Stimulated activated CD4-positive, alpha-beta T cell treated with anti-CD3 and anti-CD28 coated beads, TNF-alpha, amount 100 ng/mL, for 1 hour (primary cell): Measurements from ENCODE around the gene PGA3.
A peak's percentile ranks its signal among the peaks of the same experiment; 100 is the strongest.
"Not testable (repeated sequence)": the region's sequence is repeated elsewhere in the genome, so short reads cannot be mapped to it uniquely, and the experiment has no call there.

Source experiments
- DNase-seq, 3 donors: peaks; one replicate each; pipeline ENCODE4 v3.0.0-alpha.2; 2020; ENCODE audit warnings: low read depth in 3 of 3, low spot score in 1 of 3

Gene PGA3

GRCh38 chr11:61202950-61203746, at the start of gene PGA3:
Gene PGA3, plus strand, starts transcription at chr11:61203515. Its CDS starts 50 bp downstream, at chr11:61203565.
- not testable (repeated sequence) for DNase-seq

- no peak for DNase-seq
Measured at GRCh38 chr11:61153593-61154095, 49.7 kb upstream of the PGA3 start.

- no peak for DNase-seq
Measured at GRCh38 chr11:61154528-61154927, 48.8 kb upstream of the PGA3 start.

- no peak for DNase-seq
Measured at GRCh38 chr11:61155312-61155711, 48.0 kb upstream of the PGA3 start.

GRCh38 chr11:61155741-61156140, 47.6 kb upstream of the PGA3 start:
- DNase-seq: no peak

GRCh38 chr11:61157743-61158142, 45.6 kb upstream of the PGA3 start:
- no peak for DNase-seq

- no peak for DNase-seq
Measured at GRCh38 chr11:61158691-61159381, 44.5 kb upstream of the PGA3 start.

GRCh38 chr11:61160487-61161189, 42.7 kb upstream of the PGA3 start:
- no peak for DNase-seq

GRCh38 chr11:61161190-61162091, 41.9 kb upstream of the PGA3 start, which contains the start of gene VPS37C:
Gene VPS37C, minus strand, starts transcription at chr11:61161426. Its CDS starts 22,597 bp downstream, at chr11:61138829.
- DNase-seq: peak; percentile 77 to 95 (median 83)

GRCh38 chr11:61162092-61162941, 41.0 kb upstream of the PGA3 start:
- no peak for DNase-seq

- DNase-seq: no peak
Measured at GRCh38 chr11:61163021-61163420, 40.3 kb upstream of the PGA3 start.

- no peak for DNase-seq
Measured at GRCh38 chr11:61163714-61164605, 39.4 kb upstream of the PGA3 start.

- DNase-seq: no peak
Measured at GRCh38 chr11:61164606-61165424, 38.5 kb upstream of the PGA3 start.

- DNase-seq: not testable (repeated sequence)
Measured at GRCh38 chr11:61165785-61166184, 37.5 kb upstream of the PGA3 start.

GRCh38 chr11:61166331-61166730, 37.0 kb upstream of the PGA3 start:
- DNase-seq: not testable (repeated sequence)

GRCh38 chr11:61168042-61168688, 35.1 kb upstream of the PGA3 start:
- no peak for DNase-seq

- no peak for DNase-seq
Measured at GRCh38 chr11:61168800-61169199, 34.5 kb upstream of the PGA3 start.
